Calu3 (cell line): ENCODE results near the gene DUSP14. TPM values are rescaled to one million over a fixed set of nuclear protein-coding genes. Genes with fewer than 3 reads are reported as not detected.
"Not testable (repeated sequence)": the region's sequence is repeated elsewhere in the genome, so short reads cannot be mapped to it uniquely, and the experiment has no call there.

Source experiments
- Bru-seq: library from RNA; stranded (reverse); fragments of 400-500 nt; gene quantifications from one replicate; lab custom pipeline; 2021; lab: Mats Ljungman, UMichigan
- BruChase-seq, 2 experiments: library from RNA; stranded (reverse); fragments of 400-500 nt; gene quantifications; one replicate each; lab custom pipeline; 2021; lab: Mats Ljungman, UMichigan
- BruUV-seq: library from RNA; stranded (reverse); fragments of 400-500 nt; replicated peaks from 2 replicates; lab custom pipeline; 2021; lab: Mats Ljungman, UMichigan
- CTCF ChIA-PET: fragments of 300-600 bp; sonication (Branson Sonifier 250); formaldehyde crosslinking; loops from one replicate; lab custom pipeline; 2022; ENCODE audit warnings: antibody characterized with exemption; lab: Charles Lee
- DNase-seq: peaks from one replicate; pipeline ENCODE4 v3.0.0; 2022
- H3K27ac Mint-ChIP-seq: one replicate; pipeline ENCODE4 v1.8.0; 2022; ENCODE audit warnings: mixed read lengths; ENCODE audit not compliant: unreplicated experiment
- H3K27me3 Mint-ChIP-seq: one replicate; pipeline ENCODE4 v1.8.0; 2022; ENCODE audit warnings: mixed read lengths; ENCODE audit not compliant: unreplicated experiment
- H3K36me3 Mint-ChIP-seq: one replicate; pipeline ENCODE4 v1.8.0; 2022; ENCODE audit warnings: mild to moderate bottlenecking, moderate library complexity, mixed read lengths; ENCODE audit not compliant: insufficient read depth, unreplicated experiment
- H3K4me1 Mint-ChIP-seq: one replicate; pipeline ENCODE4 v1.8.0; 2022; ENCODE audit warnings: mild to moderate bottlenecking, low read depth, mixed read lengths; ENCODE audit not compliant: unreplicated experiment
- H3K4me3 Mint-ChIP-seq: one replicate; pipeline ENCODE4 v1.8.0; 2022; ENCODE audit warnings: mild to moderate bottlenecking, low read depth, moderate library complexity, mixed read lengths; ENCODE audit not compliant: unreplicated experiment
- H3K9me3 Mint-ChIP-seq: one replicate; pipeline ENCODE4 v1.8.0; 2022; ENCODE audit warnings: low read depth, mixed read lengths; ENCODE audit not compliant: unreplicated experiment
- CTCF ChIP-seq: fragments of 200-600 bp; IDR thresholded peaks from one replicate; pipeline ENCODE4 v1.8.0; 2022; ENCODE audit warnings: antibody characterized with exemption; ENCODE audit not compliant: unreplicated experiment
- intact Hi-C: fragments of 100-400 bp; cut with micrococcal nuclease; formaldehyde crosslinking; loops from one replicate; pipeline ENCODE4 v1.10.0; 2022; ENCODE audit not compliant: unreplicated experiment
- long read RNA-seq: library from polyadenylated mRNA; stranded (forward); transcript quantifications from one replicate; pipeline ENCODE4 v2.0.0, GENCODE V29; 2022
- total RNA-seq: library from RNA; stranded (reverse); gene quantifications from 2 replicates; pipeline ENCODE4 v1.2.3, GENCODE V29; 2022

Gene DUSP14, protein sequence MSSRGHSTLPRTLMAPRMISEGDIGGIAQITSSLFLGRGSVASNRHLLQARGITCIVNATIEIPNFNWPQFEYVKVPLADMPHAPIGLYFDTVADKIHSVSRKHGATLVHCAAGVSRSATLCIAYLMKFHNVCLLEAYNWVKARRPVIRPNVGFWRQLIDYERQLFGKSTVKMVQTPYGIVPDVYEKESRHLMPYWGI
- total RNA-seq (75.2 and 77.6 TPM in 2 replicates), Bru-seq, nascent RNA (percentile 92 among the genes with signal in this experiment), BruChase-seq, experiment 1, labeled RNA remaining after a 6-hour chase (percentile 90 among the genes with signal in this experiment), BruChase-seq, experiment 2, labeled RNA remaining after a 2-hour chase (percentile 94 among the genes with signal in this experiment)
- long read RNA-seq, transcript DUSP14-206 (3 exons, 1,537 nt), result major isoform, 9 of 15 reads
- long read RNA-seq, partial matches to known transcripts, result 6 of 15 reads
- long read RNA-seq, other reads (novel, unspliced or antisense), result 0 of 15 reads

DNA sequence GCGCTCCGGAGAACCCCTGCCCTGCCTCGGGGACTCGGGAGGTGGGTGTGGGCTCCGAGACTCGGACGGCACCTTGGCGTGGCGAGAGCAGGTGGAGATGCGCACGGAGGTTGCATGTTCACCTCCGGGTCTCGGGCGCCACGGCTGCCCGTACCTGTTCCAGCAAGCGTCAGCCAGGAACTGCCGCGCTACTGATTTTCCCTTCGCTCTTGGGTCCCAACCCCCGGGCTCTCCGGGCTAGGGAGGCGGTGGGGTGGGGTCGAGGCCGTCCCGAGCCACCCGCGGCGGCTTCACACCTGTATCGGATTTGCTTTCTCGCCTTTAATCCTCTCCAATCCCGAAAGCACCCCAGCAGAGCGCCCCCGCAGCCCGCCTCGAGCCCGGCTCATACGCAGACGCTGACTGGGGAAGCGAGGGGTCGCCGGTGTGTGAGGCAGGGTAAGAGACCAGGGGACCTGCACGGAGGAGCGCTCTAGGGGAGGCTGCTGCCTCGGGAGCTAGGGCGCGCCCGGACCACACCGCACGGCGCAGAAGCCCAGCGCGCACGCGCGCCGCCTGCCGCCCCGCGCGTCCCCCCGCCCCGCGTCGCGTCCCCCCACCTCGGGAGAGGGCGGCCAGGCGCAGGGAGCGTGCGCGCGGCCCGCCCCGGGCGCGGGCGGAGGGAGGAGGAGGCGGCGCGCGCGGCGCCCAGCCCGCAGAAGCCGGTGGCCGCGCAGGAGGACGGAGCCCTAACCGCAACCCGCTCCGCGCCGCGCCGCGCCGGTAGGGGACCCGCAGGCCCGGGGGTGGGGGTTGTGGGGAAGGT, at the start of gene DUSP14:
Gene DUSP14, plus strand, starts transcription at position 695 of the 805 bp plus-strand sequence. CDS start 22,382 bp downstream, outside the sequence.
- Mint-ChIP-seq H3K36me3 (peaks cover 36% of the 10 kb centered on the region), H3K4me1 (peaks cover 50% of the 10 kb centered on the region), H3K9me3 (no peaks in the 10 kb centered on the region), H3K27ac (peak within 1 kb of the TSS; percentile 72), H3K4me3 (peak within 1 kb of the TSS; percentile 79), H3K27me3 (no peaks in the 10 kb centered on the region)
- BruUV-seq, result no TSS peak
- peak; percentile 99 for DNase-seq
- intact Hi-C loops, result loop anchor here (5.0 kb wide), 1 partner anchor 82 kb away; the partner anchor contains the start of genes ACACA and TADA2A
- CTCF ChIA-PET, result interaction anchor here (0.5 to 1.5 kb wide), 4 partner anchors 9 to 116 kb away, joined by 5 to 6 read pairs (median 6); no protein-coding TSS in a partner anchor
- no peak for TF ChIP-seq CTCF

- Mint-ChIP-seq H3K27ac (no peak overlapping the region), H3K36me3 (peaks cover 81% of the 10 kb centered on the region), H3K4me1 (no peaks in the 10 kb centered on the region), H3K9me3 (no peaks in the 10 kb centered on the region), H3K27me3 (no peaks in the 10 kb centered on the region), H3K4me3 (no peak overlapping the region)
- intact Hi-C loops, result no loop called here
- BruUV-seq, result no TSS peak
- CTCF ChIA-PET, result interaction anchor here (0.5 kb wide), 1 partner anchor 869 kb away, joined by 3 read pairs; no protein-coding TSS in a partner anchor
- DNase-seq, result no peak
- no peak for TF ChIP-seq CTCF
Measured at GRCh38 chr17:37440424-37440823, 49.3 kb upstream of the DUSP14 start.

DNA sequence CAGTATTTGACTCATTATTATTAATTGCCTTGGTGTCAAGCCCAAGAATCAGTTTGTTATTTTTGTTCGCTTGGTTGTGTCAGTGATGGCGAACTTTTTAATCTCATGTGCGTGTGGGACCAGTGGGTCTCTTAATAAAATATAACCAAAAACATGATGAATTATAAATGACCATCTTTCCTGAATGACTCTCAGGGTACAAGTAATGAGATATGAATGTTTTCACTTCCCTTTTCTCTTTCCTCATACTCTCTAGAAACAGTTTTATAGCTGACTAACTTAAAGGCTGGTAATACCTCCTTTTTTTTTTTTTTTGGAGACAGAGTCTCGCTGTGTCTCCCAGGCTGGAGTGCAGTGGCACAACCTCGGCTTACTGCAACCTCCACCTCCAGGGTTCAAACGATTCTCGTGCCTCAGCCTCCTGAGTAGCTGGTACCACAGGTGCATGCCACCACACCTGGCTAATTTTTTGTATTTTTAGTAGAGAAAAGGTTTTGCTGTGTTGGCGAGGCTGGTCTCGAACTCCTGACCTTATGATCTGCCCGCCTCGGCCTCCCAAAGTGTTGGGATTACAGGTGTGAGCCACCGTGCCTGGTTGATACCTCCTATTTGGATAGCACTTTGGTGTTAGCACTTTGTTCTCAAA, 48.2 kb upstream of the DUSP14 start:
- H3K4me3 Mint-ChIP-seq, BruUV-seq, H3K4me1 Mint-ChIP-seq, H3K27ac Mint-ChIP-seq, DNase-seq, intact Hi-C loops, H3K27me3 Mint-ChIP-seq, H3K9me3 Mint-ChIP-seq: not testable (repeated sequence)
- H3K36me3 Mint-ChIP-seq, result peaks cover 83% of the 10 kb centered on the region
- CTCF ChIA-PET, result interaction anchor here (0.7 kb wide), 2 partner anchors 19 to 68 kb away, joined by 3 read pairs; no protein-coding TSS in a partner anchor

DNA sequence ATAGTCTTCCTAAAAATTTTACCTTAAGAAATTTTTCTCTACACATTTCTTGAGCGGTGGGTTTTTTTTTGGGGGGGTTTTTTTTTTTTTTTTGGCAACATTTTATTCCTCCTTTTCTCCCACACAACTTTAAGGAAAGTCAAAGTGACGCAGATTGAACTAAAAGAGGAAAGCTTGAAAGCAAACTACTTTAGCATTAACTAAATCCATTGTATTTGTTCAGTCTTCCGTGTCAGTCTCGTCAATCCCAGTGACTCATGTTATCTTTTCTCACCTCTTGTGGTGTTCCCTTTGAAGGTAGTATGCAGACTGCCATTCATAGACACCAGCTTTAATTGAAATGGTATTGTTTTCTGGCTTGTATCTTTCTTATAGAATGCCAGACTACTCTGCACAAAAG, 43.7 kb upstream of the DUSP14 start:
- no peak for TF ChIP-seq CTCF
- no peak overlapping the region for H3K4me3 Mint-ChIP-seq
- H3K9me3 Mint-ChIP-seq, result no peaks in the 10 kb centered on the region
- peak overlapping the region; percentile 30 for H3K27ac Mint-ChIP-seq
- H3K36me3 Mint-ChIP-seq, result peaks cover 56% of the 10 kb centered on the region
- CTCF ChIA-PET, result interaction anchor here (0.6 to 1.8 kb wide), 9 partner anchors 8 to 1977 kb away, joined by 3 to 6 read pairs (median 5); no protein-coding TSS in a partner anchor
- no peak for DNase-seq
- intact Hi-C loops, result no loop called here
- no TSS peak for BruUV-seq
- H3K27me3 Mint-ChIP-seq, result no peaks in the 10 kb centered on the region
- H3K4me1 Mint-ChIP-seq, result peaks cover 24% of the 10 kb centered on the region
